SK-N-MC (cell line): ENCODE data around the gene FAM240B.

Source experiments
- EZH2 ChIP-seq: fragments of 200-600 bp; sonication (generic); IDR thresholded peaks from one replicate; pipeline ENCODE4 v1.6.1; 2017; ENCODE audit warnings: antibody characterized with exemption
- FOXP2 ChIP-seq: optimal IDR thresholded peaks from 2 replicates; pipeline ENCODE3; 2011; ENCODE audit warnings: mild to moderate bottlenecking, moderate library complexity; ENCODE audit not compliant: insufficient read depth; ENCODE audit errors: extremely low read length, control extremely low read depth
- POLR2AphosphoS5 ChIP-seq: IDR thresholded peaks from 2 replicates; pipeline ENCODE4 v1.6.1; 2012; ENCODE audit warnings: mild to moderate bottlenecking, low read depth, low read length, borderline replicate concordance

DNA sequence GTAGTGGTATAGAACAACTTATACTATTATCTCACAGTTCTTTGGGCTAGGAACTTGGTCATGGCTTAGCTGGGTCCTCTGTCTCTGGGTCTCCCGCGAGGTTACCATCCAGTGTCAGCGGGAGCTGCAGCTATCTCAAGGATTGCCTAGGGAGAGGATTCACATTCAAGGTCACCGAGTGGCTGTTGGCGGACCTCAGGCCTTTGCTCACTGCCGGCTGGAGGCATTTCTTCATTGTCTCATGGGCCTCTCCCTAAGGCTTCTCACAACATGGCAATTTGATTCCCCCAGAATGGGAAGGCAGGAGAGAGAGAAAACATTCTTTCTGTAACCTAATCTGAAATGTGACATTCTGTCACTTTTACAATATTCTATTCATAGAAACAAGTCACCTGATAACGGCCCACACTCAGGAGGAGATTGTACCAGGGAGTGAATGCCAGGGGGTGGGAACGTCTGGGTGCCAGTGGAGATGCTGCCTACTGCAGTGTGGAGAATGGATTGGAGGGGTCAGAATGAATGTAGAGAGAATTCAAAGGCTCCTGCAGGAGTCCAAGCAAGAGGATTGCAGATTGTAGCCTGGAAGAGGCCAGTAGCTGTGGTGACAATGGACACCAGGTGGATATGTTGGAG lies 70.1 kb downstream of the FAM240B start:
- no peak for TF ChIP-seq POLR2AphosphoS5
- TF ChIP-seq EZH2, result no peak
- no peak for TF ChIP-seq FOXP2
